Measurements from ENCODE around the gene CXADR. TPM values are rescaled to one million over a fixed set of nuclear protein-coding genes. Genes with fewer than 3 reads are reported as not detected.

Gene CXADR
- 2.1 and 2.4 TPM in 2 replicates for total RNA-seq

GRCh38 chr21:17512253-17513213 lies at the start of gene CXADR:
TSS of gene CXADR (plus strand) at chr21:17513043. CDS start at chr21:17513130, 87 bp downstream.

GRCh38 chr21:17612565-17613241 lies 99.9 kb downstream of the CXADR start, which contains the start of gene BTG3:
TSS of gene BTG3 (minus strand) at chr21:17612901. CDS start at chr21:17609144, 3,757 bp downstream.

Other genes starting within 250 kb of the CXADR start
- 46.4 and 55.3 TPM in 2 replicates for gene BTG3, start 99.9 kb downstream of the CXADR start, total RNA-seq